Left lobe of liver (tissue), 2 donors: Measurements from ENCODE around the gene DERA. TPM values are rescaled to one million over a fixed set of nuclear protein-coding genes. Genes with fewer than 3 reads are reported as not detected.
A peak's percentile ranks its signal among the peaks of the same experiment; 100 is the strongest.
"Not testable (repeated sequence)": the region's sequence is repeated elsewhere in the genome, so short reads cannot be mapped to it uniquely, and the experiment has no call there.

Experiments
- ATAC-seq: fragments of 200-7000 bp; cut with Tn5 transposase; one replicate; pipeline ENCODE4 v1.9.1; 2020; ENCODE audit warnings: mild to moderate bottlenecking, moderate library complexity
- DNase-seq: peaks from one replicate; pipeline ENCODE4 v3.0.0-alpha.2; 2020; ENCODE audit warnings: low spot score
- total RNA-seq: library from RNA; stranded (reverse); gene quantifications from one replicate; pipeline ENCODE4 v1.2.1, GENCODE V29; 2021
- donor health status: DM: no; HTN: no; CAD: no; lungs with moderate emphysema.
- donor health status: DM: no; HTN: yes; CAD: no.

Gene DERA
- total RNA-seq, 1 donor from 2014 or later: 38.4 TPM

DNA sequence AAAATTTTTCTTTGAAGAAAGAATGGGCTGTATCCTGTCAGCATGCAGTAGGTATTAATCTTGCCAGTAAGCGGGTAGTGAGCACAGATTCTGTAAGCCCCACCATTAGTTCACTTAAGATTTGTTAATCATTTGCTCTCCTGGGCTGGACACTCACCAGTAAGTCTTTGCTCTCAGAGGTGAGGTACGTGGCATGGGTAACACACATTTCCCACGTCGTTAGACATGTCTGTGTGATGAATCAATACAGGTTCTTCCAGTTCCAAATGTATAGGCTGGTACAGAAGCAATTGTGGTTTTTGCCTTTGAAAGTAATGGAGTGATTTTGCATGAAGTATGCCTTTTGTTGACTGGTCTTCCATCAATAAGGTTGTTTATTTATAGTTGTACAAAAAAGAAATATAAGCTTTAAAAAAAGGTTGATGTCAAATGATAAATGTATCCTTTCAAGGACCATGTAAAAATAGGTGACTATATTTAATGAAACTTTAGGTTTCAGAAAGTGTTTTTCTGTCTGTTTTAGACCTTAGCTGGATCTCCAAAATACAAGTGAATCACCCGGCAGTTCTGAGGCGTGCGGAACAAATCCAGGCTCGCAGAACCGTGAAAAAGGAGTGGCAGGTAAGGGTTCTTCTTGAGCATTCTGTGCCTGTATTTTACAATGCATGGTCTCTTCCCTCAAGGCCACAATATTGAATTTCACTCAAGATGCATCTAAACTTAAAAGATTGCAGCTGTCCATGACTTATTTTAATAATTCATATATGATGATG, 45.5 kb downstream of the DERA start:
- ATAC-seq: peak; percentile 88
- DNase-seq: no peak

DNA sequence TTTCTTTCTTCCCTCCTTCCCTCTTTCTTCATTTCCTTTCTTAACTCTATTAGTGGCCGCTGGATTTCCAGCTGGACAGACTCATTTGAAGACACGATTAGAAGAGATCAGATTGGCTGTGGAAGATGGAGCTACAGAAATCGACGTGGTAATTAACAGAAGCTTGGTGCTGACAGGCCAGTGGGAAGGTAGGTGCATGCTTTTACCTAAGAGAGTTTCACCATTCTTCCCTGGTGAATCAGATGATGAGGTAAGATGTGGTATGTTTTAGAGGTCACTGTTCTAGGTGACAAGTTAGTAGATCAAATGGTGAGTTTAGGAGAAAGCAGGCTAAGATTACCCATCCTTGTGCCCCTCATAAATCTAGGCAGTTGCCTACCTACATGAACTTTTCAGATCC, 51.6 kb downstream of the DERA start:
- DNase-seq: no peak
- peak; percentile 19 for ATAC-seq

DNA sequence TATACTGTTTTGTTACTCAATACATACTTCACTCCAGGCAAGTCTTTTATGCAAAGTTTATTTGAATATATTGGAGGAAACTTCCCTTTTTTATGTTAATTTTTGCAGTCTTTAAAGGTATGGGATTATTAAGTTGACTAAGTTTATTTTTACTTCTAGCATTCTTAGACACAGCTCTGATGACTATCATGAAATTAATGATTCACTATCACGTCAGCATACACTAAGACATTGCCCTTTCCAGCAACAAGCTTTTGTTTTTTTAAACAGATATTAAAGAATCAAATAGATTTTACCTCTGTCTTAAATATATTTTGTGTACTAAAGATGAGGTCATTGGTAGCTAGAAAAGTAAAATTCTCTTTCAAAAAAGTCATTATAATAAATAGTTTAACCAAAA, 52.1 kb downstream of the DERA start:
- ATAC-seq: no peak

DNA sequence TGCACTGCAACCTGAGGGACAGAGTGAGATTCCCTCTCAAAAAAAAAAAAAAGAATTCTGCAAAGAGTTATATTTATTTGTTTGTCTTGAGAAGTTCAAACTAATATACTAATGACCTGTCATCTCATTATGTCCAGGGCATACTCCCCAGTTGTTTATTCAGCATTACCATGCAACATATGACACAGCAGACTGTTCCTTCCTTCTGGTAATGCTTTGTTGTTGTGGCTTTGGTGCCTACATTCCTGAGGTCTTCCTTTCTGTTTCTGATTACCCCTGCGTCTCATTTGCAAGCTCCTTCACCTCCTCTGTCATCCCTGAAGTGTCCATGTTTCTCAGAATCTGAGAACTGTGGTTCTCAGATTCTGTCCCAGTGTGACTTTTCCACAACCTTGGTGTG, 55.3 kb downstream of the DERA start:
- no peak for ATAC-seq
- no peak for DNase-seq

More for the DNA sequence above, 52.1 kb downstream of the DERA start:
- no peak for DNase-seq

DNA sequence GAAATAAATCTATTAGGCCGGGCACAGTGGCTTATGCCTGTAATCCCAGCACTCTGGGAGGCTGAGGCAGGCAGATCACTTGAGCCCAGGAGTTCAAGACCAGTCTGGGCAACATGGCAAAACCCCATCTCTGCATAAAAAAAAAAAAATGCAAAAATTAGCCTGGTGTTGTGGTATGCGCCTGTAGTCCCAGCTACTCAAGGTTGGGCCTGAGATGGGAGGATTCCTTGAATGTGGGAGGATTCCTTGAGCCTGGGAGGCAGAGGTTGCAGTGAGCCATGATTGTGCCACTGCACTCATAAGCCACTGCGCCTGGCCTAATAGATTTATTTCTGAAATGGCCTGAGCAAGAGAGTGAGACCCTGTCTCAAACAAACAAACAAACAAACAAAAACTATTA, 55.9 kb downstream of the DERA start:
- DNase-seq, ATAC-seq: not testable (repeated sequence)

DNA sequence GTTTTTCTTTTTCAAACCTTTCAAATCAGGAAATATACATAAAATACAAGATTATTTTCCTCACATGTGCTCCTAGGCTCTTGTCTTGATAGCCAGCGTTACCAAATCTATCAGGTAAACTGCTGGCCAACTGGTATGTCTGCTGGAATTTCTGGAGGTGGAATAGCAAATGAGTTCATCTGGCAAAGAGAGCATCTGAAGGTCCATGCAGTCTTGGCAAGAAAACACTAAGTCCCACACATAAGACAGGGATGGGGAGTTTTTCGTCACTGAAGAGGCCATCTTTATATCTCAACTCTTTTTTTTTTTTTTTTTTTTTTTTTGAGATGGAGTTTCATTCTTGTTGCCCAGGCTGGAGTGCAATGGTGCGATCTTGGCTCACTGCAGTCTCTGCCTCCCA, 60.1 kb downstream of the DERA start:
- ATAC-seq (no peak), DNase-seq (no peak)

DNA sequence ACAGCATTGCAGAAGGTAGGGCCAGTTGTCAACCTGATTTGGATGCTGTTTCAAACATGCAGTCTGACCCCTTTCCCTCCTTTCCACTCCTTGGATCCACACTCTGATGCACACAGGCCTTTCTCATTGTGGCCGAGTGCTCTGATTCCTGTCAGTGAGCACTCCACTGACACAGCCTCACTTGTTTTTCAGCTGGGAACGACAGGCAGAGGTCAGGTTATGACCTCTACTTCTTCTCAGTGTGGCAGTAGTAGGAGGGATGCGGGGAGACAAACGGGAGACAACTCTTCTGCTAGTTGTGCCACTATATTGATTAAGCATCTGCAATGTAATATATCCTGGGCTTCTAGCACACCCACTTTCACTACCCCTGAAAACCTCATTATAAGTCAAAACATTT, 61.8 kb downstream of the DERA start:
- ATAC-seq (no peak), DNase-seq (no peak)

DNA sequence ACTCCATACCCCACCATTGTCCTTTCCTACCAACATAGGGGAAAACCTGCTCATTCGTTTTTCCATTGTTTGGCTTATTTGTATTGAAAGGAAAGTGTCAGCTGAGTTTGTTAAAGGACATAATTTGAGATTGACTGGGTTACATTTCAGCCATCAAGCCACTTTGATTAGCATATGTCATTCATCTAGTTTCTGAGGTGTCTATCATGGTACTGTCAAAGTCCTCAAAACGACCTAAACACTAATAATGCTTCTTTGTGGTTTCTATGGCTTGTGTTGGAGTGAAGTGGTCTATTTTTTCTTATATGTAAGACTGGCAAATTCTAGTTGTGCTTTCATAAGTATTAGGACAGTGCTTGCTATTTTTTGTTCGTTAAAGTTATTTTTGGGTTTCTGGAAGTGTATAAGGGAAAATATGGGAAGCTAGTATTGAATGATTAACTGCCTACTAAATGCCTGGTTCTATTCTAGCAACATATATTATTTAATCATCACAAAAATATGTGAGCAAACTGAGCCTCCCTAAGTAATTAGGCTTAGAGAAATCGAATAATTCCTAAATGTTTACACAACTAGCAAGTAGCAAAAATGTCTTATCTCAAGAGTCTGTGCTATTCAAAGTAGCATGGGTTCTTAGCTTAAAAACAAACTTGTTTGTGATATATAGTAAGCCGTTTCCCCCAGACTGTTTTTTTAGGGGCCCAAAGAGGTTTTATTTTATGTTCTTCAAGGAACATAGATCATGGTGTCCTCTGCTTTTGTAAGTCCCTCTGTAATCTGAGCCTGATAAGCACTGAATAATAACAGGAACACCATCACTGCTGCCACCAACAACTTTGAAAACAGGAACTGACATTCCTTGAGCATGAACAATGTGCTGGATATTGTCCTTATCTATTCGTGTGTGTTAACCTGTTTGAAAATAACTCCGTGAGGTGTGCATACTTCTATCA, 67.1 kb downstream of the DERA start:
- DNase-seq (no peak), ATAC-seq (peak; percentile 38)

DNA sequence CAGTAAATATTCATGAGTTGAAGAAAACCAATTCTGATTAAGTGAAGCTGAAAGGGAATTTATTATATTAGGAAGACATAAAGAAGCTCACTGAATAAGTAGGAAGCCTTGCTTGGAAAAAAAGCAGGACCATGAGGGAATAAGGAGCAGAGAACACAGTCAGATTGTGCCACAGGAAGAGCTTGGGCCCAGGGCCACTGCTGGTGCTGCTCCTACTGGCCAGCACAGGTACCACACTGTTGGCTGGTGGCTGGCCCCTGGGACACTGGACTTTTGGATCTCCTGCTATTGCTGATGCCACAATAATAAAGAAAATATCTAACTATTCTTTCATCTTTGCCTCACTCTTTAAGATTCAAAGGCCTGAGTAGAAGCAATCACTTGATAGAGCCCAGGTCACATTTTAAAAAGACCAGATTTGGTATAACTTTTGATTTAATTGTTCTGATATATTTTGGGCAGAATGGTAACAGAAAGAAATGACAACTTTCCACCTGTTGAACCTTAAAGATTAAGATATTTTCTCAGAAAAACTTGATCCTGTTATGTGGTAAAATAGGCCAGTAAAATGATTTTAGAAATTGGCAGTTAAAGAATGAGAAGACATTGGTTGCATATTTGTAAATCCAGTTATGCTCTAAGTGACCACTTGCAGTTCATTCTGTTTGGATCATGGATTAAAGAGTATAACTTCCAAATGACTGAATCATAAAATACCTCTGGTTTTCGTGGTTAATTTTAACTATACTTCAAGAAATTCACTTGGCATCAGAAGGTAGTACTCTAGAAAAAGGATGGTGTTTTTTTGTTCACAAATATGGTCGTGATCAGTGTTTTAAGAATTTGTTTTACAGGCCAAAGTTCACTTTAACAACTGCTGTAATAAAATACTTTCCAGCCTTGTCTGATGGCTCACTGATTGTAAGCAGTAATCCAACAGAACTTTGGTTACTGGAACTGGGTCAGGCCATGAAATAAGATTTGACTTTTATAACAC, 68.3 kb downstream of the DERA start:
- DNase-seq (no peak), ATAC-seq (peak; percentile 68)

DNA sequence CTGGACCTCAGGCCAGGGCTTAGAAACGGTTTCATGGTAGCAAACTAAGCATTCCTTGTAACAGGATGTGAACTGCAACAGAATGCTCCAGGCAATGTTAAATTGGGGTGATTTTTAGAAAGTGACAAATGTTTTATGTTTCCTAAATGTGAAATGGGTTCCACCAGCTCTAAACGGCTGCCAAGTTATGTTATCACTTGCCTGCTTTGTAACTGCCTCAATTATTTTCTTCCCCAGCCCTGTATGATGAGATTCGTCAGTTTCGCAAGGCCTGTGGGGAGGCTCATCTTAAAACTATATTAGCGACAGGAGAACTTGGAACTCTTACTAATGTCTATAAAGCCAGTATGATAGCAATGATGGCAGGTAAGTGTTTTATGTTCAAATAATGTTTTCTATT, 70.9 kb downstream of the DERA start:
- DNase-seq: no peak
- no peak for ATAC-seq

DNA sequence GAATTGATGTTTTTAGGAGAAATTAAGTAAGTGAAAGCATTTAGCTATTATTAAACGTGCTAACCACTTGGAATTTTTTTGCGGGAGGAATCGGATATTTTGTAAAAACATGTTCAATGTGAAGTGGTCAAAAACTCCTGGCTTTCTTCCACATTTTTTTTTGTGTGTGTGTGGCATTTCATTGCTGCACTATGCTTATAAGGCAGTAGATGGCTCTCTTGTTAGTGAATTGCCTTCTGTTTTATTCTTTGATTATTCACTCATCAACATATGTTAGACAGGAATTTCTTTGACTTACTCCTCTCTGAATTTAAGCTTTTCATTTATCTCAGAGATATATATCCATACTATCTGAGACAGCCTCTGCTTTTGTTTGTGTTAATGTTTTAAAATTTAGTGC, 71.3 kb downstream of the DERA start:
- DNase-seq (no peak), ATAC-seq (peak; percentile 59)

DNA sequence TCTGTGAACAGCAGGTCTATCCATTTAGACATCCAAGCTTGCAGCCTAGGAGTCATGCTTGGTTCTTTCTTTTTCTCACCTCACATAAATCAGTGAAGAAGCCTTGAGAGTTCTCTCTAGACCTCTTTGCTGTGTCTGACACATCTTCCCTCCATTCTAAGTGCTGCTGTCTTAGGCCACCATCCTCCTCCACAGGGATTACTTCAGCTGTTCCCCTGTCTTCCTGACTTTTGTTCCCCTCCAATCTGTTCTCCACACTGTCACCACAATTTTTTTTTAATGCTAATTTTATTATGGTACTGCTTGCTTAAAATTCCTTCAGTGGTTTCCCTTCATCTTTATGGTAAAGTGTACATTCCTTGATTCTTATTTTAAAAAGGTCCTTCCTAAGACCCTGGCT, 71.8 kb downstream of the DERA start:
- DNase-seq (no peak), ATAC-seq (no peak)

DNA sequence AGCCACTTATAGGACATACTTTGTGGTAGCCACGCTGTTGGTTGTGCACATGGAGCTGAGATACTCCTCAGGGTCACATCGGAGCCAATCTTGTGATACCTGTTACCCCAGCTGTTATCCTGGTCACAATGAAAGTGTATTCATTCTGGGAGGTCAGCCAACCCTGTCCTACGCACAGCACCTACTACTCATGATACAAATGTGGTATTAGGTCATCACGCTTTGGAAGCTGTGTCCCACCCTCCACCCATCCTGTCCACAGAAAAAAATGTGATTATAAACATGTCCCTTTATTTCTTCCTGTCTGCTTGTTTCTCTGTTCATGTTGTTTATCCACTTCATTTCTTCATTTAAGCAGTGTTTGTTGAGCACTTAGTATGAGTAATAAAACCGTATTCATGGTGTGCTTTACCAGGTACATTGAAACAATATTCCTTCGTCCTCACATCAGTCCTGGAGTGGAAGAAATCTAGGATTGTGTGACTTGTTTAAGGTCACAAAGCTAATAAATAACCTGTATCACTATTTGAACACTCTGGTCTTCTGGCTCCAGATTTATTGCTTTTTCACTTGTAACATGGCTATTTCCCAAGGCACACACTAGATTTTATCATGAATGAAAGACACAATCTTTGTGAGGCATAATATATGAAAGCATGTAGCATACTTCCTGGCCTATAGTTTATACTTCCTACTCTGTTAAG, 73.1 kb downstream of the DERA start:
- no peak for DNase-seq
- peak; percentile 68 for ATAC-seq

DNA sequence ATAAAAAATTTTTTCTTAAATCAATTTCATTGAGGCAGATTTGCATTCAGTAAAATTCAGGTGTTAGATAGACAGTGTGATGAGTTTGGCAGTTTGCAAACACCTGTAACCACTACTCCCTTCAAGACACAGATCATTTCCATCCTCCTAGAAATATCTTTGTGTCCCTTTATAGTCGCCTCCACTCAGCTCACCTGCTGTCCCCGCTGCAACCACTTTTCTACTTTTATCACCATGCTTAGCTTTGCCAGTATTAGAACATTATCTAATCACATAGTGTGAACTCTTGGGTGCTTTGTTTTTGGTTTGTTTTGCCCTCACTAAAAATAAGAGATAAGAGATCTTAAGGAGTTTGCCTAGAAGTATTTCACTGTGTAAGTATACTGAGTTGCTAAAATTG, 73.8 kb downstream of the DERA start:
- ATAC-seq (no peak), DNase-seq (no peak)

DNA sequence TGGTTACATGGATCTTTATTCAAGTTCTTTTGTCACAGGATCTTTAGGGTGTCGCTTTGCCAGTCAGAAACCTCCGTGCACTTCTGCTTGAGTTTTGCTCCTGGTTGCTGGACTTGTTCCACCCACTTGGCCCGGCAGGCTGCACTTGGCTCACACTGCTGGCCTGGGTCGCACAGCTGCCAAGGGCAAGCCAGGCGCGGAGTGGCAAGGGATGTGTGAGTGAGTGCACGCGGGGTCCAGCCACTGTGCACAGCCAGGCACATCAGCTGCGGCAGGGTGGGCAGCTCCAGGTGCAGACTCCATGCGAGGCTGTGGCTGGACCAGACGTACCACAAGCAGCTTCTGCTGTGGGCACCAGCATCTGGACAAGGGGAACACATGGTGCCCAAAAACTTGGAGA, 76.6 kb downstream of the DERA start:
- DNase-seq (peak; percentile 76), ATAC-seq (peak; percentile 87)

DNA sequence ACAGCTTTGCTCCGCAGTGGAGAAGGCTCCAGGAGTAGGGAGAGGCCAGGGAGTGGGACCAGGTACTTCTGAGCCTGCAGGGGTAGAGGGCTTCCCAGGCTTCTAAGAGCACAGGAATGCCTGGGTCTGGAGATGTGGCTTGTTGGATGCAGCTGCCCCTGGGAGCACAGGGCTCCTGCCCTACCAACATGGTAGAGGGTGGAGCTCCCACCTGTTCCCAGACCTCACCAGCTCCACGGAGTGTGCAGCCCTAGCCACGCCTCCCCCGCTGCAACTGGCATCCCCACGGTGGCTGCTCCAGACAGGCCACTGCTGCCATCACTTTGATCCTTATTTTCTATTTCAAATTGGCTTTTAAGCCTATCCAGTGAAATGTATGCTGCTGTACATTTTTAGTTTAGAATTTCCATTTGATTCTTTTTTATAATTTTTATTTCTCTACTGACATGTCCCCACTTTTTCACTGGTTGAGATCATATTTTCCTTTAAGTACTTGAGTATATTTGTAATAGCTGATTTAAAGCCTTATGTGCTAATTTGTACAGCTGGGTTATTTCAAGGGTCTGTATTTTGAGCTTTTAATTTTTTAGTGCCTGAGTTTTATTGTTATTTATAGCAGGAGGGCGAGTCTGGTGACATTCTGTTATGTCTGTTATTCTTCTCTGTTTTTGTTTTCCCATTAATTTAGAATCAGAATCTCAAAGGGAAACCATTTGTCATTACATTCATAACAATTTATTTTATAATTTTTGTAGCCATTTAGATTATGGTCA, 78.0 kb downstream of the DERA start:
- DNase-seq (no peak), ATAC-seq (no peak)

DNA sequence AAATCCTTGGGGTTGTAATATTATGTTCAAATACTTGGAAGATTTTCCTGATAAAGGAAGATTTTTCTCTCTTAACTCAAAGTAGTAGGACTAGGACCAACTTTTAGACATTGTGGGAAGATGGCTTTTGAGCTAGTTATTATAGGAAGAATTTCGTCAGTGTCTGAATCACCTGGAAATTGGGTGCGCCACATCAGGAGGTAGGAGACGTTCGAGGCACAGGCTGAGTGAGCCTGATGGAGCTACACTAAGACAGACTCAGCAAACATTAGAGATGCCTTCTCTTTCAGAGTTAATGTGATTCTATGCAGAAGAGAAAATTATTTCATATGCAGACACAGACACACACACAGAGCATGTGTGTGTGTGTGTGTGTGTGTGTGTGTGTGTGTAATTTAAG, 84.7 kb downstream of the DERA start:
- peak; percentile 20 for ATAC-seq
- no peak for DNase-seq

DNA sequence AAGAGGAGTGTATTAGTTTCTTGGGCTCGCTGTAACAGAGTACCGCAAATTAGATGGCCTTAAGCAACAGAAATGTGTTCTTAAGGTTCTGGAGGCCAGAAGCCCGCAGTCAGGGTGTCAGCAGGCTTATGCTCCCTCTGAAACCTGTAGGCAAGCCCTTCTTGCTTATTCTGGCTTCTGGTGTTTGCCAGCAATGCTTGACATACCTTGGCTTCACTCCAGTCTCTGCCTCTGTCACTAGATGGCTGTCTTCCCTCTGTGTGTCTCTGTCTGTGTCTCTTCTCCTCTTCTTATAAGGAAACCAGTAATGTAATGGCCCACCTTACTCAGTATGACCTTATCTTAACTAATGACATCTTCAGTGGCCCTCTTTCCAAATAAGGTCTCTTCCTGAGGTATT, 85.1 kb downstream of the DERA start:
- peak; percentile 96 for ATAC-seq
- peak; percentile 65 for DNase-seq

DNA sequence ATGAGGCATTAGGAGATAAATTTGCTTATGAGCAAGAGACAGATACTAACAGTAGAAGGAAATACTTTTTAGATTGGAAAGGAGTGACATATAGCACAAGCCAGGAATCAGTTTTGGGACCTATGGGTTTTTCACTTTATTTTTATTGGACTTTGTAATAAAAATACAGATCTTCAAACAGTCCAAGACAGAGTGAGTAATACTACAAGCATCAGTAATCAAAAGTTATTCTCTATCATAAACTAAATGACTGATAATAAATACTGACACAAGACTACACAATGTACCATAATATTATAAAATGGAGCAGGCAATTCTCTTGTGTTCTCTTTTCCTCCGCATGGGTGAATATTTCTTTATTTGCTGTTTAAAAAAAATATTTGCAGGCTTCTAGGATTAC, 85.8 kb downstream of the DERA start:
- ATAC-seq: no peak

More for the DNA sequence above, 85.8 kb downstream of the DERA start:
- no peak for DNase-seq
